NB4 (cell line): ENCODE data around the gene PIAS1.

Source experiments
- CTCF ChIP-seq: IDR thresholded peaks from one replicate; pipeline ENCODE4 v1.5.1; 2012; ENCODE audit warnings: low read depth, low read length
- MAX ChIP-seq: IDR thresholded peaks from 2 replicates; pipeline ENCODE4 v1.6.1; 2011; ENCODE audit warnings: low read depth, low read length
- MYC ChIP-seq: IDR thresholded peaks from 2 replicates; pipeline ENCODE4 v1.6.1; 2011; ENCODE audit warnings: low read depth, low read length
- POLR2A ChIP-seq: IDR thresholded peaks from 2 replicates; pipeline ENCODE4 v1.6.1; 2011; ENCODE audit warnings: mild to moderate bottlenecking; ENCODE audit not compliant: insufficient read length; ENCODE audit errors: extremely low read depth

GRCh38 chr15:68176601-68177000 is 122.5 kb downstream of the PIAS1 start:
- no peak for TF ChIP-seq MAX
- no peak for TF ChIP-seq CTCF
- no peak for TF ChIP-seq POLR2A
- TF ChIP-seq MYC: no peak
